Stimulated activated CD8-positive, alpha-beta memory T cell treated with anti-CD3 and anti-CD28 coated beads, Interleukin-12 subunit alpha, Interleukin-12 subunit beta, amount 100 ng/mL, for 24 hours (primary cell): ENCODE results near the gene ATP13A2.

Experiments
- DNase-seq: peaks from one replicate; pipeline ENCODE4 v3.0.0-alpha.2; 2020; ENCODE audit errors: extremely low read depth

ATP13A2 gene

DNA sequence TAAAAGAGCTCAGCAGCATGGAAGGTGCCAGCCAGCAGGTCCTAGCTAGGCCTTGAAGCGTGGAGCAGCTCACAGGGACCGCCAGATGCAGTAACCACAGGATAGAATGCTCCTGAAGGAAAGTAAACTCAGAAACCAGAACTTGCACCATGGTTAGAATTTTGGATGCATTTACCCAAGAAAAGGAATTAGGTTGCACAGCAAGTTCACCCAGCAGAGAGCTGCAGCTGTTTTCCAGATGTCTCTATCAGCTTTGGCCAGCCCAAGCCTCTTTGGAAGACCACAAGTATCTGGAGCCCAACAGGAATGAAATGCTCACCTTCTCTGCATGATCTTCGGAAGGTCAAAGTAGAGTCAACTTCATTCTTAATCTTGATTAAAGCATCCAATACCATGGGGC, 21.0 kb upstream of the ATP13A2 start:
- DNase-seq = no peak

DNA sequence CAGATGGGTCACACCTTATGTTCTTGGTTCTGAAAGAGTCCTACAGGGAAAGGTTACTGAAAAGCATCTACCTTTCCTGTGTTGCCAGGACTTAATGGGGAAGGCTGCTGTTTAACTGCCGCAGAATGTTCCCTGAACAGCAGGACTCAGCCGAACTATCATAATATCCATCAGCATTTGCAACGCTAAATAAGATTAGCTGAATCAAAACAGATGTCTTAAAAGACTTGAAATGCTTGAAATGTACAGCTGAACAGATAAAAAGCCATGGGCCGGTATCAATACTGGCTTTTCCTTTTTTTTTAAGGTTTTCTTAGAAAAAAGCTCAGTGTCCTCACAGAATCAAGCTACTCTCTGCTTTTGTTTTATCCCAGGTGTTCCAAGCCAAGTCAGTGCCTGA, 19.7 kb upstream of the ATP13A2 start:
- no peak for DNase-seq

GRCh38 chr1:17030206-17030605, 18.5 kb upstream of the ATP13A2 start:
- DNase-seq = no peak

GRCh38 chr1:17028662-17029188, 17.0 kb upstream of the ATP13A2 start:
- no peak for DNase-seq

DNA sequence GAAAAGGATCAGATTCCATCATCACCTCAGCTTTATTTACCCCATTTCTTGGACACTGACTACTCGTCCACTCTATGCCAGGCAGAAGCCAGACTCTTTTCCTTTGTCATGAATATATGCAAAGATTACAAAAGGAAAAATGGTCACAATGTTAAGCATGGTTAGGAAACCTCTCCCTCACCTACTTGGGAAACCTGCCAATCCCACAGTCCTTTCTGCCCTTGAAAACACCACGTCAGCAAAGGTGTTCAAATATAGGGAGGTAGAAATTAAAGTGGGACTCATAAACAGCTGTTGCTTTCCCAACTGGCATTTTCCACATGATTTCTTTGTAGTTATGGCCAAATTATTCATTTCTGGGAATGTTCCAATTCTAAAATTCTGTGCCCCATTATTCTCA, 16.2 kb upstream of the ATP13A2 start:
- no peak for DNase-seq

- DNase-seq = no peak
These were observed 15.7 kb upstream of the ATP13A2 start for GRCh38 chr1:17027403-17027802.

- no peak for DNase-seq
These were observed 13.0 kb upstream of the ATP13A2 start for GRCh38 chr1:17024721-17025120.

DNA sequence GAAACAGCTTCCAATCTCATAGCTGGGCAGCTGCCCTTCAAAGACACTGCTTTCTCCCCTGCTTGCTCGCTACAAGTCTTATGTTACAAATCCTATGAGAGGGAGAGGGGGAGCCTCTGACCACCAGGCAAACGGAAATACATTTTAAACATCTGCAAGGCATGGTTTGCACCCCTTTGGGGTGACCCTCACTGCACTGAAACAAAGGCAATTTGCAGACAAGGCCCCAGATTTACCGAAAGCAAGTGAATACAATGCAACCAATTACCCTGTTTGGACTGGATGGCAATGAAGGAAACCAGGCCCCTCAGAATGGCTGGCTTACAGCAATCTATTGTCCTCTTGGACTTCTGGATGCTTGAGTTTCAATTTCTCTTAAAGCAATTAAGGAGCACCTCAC, 11.8 kb upstream of the ATP13A2 start:
- no peak for DNase-seq

GRCh38 chr1:17023102-17023501, 11.4 kb upstream of the ATP13A2 start:
- no peak for DNase-seq

DNA sequence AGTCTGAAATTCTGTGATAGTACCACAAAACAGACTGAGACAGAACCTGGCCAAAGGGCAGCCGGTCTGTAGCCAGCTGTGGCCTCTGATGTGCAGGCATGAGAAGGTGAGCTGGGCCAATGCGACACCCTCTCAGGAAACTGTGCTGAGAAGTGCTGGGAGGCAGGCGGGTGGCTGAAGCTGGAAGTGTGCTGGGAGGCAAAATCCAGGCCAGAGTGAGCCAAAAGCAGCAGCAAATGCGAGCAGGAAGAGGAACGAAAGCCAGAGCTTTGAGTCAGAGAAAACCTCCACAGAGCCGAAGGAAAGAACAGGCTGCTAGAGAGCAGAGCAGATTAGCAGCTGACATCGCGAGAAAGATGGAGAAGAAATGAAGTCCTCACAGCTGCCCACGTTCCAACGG, 10.2 kb upstream of the ATP13A2 start:
- no peak for DNase-seq

- no peak for DNase-seq
These were observed 8.8 kb upstream of the ATP13A2 start for GRCh38 chr1:17020502-17020901.

DNA sequence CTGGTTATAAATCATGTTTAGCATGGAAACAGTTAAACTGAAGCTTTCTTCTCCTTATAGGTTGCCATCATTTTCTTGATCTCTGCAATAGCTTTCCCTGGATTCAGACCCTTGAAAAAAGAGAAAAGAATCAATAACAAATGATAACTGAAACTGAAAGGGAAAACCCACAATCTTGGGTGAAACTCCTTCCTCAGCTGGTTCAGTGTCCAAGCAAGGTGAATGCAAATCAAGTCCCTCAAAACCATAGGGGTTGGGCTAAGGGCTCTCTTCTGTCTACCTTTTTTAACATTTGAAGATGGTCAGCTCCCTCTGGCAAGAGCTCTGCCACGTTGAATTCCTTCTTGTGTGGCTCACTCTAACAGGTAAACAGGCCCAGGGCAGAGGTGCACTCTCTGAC, 7.1 kb upstream of the ATP13A2 start:
- DNase-seq = no peak

DNA sequence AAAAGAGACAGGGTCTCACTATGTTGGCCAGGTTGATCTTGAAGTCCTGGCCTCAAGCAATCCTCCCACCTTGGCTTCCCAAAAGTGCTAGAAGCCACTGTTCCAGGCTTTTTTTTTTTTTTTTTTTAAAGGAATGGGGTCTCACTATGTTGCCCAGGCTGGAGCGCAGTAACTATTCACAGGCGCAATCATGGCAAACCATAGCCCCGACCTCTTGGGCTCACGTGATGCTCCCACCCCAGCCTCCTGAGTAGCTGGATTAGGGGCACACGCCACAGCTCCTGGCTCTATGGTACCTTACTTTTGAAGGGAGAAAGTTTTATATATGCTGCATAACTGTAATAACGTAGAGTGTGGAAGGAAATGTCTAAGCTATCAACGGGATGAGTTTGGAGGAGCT, 5.7 kb upstream of the ATP13A2 start:
- no peak for DNase-seq

DNA sequence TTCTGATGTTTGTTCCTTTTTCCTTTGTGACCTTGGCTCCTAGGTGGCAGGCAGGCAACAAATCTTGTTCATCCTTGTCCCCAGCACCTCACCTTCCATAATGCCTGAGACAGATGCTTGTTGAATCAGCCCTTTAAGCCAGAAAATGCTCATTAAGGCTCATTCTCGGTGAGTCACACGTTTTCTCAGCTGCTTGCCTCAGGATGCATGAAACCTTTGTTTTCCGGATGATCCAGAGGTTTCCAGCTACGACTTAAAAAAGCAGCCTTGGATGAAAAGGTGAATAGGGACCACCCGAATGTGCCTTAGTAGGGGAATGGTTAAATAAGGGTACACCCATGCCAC, 4.6 kb upstream of the ATP13A2 start:
- no peak for DNase-seq

DNA sequence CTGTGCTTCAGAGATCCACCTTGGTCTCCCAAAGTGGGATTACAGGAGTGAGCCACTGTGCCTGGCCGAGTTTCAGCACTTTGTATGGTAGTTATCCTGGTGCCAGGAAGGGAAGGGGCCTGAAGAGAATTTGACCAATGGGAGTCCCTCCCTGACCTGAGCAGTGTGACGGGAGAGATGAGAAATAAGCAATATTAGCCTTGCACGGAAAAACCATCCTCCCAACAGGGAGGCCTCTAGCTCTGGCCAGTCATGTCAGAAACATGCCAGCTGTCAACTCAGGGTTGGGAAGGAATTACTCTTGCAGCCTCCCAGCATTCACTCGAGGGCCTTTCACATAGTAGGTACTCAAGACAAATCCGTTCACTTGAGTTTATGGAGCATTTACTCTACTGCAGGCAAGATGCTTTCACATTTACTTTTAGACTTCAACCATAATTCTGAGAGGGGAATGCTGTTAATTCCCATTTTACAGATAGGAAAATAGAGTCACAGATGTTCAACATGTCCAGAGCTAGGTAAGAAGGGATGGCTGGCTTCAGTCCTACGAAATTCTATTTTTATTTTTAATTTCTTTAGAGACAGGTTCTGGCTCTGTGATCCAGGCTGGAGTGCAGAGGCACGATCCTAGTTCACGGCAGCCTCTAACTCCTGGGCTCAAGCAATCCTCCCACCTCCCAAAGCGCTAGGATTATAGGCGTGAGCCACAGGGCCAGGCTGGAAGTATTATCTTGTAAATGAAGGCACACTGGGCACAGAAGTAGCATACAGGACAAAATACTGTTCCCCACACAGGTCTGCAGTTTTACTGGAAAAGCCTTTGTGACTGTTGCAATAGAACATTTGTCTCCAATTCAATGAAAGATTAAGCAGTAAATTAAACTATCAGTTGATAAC, 3.2 kb upstream of the ATP13A2 start:
- DNase-seq = no peak

GRCh38 chr1:17013491-17014320, 2.0 kb upstream of the ATP13A2 start:
- DNase-seq = no peak

GRCh38 chr1:17012775-17013490, 1.2 kb upstream of the ATP13A2 start:
- no peak for DNase-seq

- no peak for DNase-seq
These were observed 663 bp downstream of the ATP13A2 start for GRCh38 chr1:17011092-17011438.

DNA sequence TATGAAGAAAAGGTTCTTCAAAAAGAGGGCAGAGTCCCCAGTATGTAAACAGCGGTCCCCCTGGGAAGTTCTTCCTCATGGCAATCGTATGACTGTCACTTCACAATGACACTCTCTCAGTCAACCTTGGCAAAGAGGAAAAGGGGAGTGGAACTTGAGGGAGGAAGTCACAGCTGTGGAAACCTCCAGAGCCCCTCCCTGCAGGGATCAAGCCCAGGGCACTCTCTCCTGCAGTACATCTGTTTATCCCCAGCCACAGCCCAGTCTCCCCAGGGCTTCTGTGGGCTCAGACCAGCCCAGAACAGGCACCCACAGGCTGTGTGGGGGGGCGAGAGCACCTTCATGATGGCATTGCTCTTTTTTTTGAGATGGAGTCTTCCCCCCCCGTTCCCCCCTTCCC, 2.0 kb downstream of the ATP13A2 start:
- DNase-seq = no peak

GRCh38 chr1:17008208-17008855, 3.4 kb downstream of the ATP13A2 start:
- DNase-seq = no peak

- no peak for DNase-seq
These were observed 4.6 kb downstream of the ATP13A2 start for GRCh38 chr1:17007121-17007520.

DNA sequence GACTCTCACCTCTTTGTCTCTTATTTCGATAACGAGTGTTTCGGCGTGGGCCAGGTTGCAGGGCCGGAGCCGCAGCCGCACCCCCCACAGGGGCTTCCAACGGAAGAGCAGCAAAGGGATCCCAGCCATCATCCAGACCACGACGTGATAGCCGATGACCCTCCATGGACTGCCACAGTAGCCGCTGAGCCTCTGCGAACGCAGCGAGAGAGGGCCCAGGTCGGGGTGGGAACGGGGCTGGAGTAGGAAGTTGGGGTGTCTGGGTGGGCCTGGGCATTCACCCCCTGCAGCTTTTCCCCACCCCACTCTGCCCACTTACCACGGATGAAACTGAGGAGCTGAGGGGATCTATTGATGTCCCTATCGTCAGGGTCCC, 6.4 kb downstream of the ATP13A2 start:
- no peak for DNase-seq
